HepG2 (cell line): ENCODE measurements around the gene RITA1. TPM values are rescaled to one million over a fixed set of nuclear protein-coding genes. Genes with fewer than 3 reads are reported as not detected.

Source experiments
- ATRX ChIP-seq: sonication (generic); formaldehyde crosslinking; IDR thresholded peaks from 2 replicates; pipeline ENCODE4 v1.4.0; 2020; ENCODE audit warnings: missing genetic modification reagents, borderline replicate concordance
- NRL ChIP-seq: sonication (generic); formaldehyde crosslinking; IDR thresholded peaks from 2 replicates; pipeline ENCODE4 v1.5.0; 2020; ENCODE audit warnings: missing genetic modification reagents, mild to moderate bottlenecking, moderate library complexity, borderline replicate concordance
- PCBP2 ChIP-seq: fragments of 200-400 bp; formaldehyde crosslinking; optimal IDR thresholded peaks from 2 replicates; pipeline ENCODE3; 2018; ENCODE audit warnings: low read length, low read depth; ENCODE audit not compliant: poor library complexity, severe bottlenecking
- ZBTB3 ChIP-seq: sonication (generic); formaldehyde crosslinking; IDR thresholded peaks from 2 replicates; pipeline ENCODE4 v1.4.0; 2020; ENCODE audit warnings: low read depth, mild to moderate bottlenecking, moderate library complexity, missing genetic modification reagents, borderline replicate concordance
- ZBTB40 ChIP-seq, 2 experiments: fragments of 450-650 bp in 1 of 2; sonication (generic) in 1 of 2; formaldehyde crosslinking in 1 of 2; IDR thresholded peaks; 2 replicates each; pipeline versions ENCODE4 v1.6.1 to v1.8.0; 2016 to 2022; ENCODE audit warnings: antibody characterized with exemption in 1 of 2, mild to moderate bottlenecking in 1 of 2, missing genetic modification reagents in 1 of 2
- ZNF362 ChIP-seq: sonication (generic); formaldehyde crosslinking; IDR thresholded peaks from 2 replicates; pipeline ENCODE4 v1.4.0; 2020; ENCODE audit warnings: missing genetic modification reagents, mild to moderate bottlenecking, borderline replicate concordance
- polyA plus RNA-seq, 8 experiments: library from polyadenylated mRNA; depleted of rRNA in 3 of 8; stranded (reverse) in 7 of 8; unstranded in 1 of 8; fragments of >200 nt; fragmentation: Illumina TruSeq in 4 of 8; extraction: Trizol in 4 of 8; gene quantifications; 2 replicates each; pipeline versions ENCODE4 v1.2.1 to v1.2.3, GENCODE V29; 2011 to 2016; ENCODE audit warnings: low read depth in 4 of 8, missing spikeins in 1 of 8, mixed read lengths in 1 of 8; ENCODE audit not compliant: insufficient read depth in 1 of 8
- total RNA-seq, 5 experiments: library from RNA; depleted of rRNA; stranded (reverse); fragments of >200 nt; fragmentation: Illumina TruSeq; extraction: Trizol; gene quantifications; 2 replicates each; pipeline ENCODE4 v1.2.3, GENCODE V29; 2016; ENCODE audit warnings: low read depth in 1 of 5
- TF ChIP-seq, protein P1 (sequence below): sonication (generic); formaldehyde crosslinking; IDR thresholded peaks from 2 replicates; pipeline ENCODE4 v1.4.0; 2020; ENCODE audit warnings: missing genetic modification reagents
- TF ChIP-seq, protein P2 (sequence below): sonication (generic); formaldehyde crosslinking; IDR thresholded peaks from 2 replicates; pipeline ENCODE4 v1.4.0; 2020; ENCODE audit warnings: low read depth, mild to moderate bottlenecking, missing genetic modification reagents

Gene RITA1
- total and polyA plus RNA-seq, 2 of the 13 experiments (the other 11 are each of a cell fraction or from before 2014, with no cell fraction given) = 12.4 to 28.9 TPM

DNA sequence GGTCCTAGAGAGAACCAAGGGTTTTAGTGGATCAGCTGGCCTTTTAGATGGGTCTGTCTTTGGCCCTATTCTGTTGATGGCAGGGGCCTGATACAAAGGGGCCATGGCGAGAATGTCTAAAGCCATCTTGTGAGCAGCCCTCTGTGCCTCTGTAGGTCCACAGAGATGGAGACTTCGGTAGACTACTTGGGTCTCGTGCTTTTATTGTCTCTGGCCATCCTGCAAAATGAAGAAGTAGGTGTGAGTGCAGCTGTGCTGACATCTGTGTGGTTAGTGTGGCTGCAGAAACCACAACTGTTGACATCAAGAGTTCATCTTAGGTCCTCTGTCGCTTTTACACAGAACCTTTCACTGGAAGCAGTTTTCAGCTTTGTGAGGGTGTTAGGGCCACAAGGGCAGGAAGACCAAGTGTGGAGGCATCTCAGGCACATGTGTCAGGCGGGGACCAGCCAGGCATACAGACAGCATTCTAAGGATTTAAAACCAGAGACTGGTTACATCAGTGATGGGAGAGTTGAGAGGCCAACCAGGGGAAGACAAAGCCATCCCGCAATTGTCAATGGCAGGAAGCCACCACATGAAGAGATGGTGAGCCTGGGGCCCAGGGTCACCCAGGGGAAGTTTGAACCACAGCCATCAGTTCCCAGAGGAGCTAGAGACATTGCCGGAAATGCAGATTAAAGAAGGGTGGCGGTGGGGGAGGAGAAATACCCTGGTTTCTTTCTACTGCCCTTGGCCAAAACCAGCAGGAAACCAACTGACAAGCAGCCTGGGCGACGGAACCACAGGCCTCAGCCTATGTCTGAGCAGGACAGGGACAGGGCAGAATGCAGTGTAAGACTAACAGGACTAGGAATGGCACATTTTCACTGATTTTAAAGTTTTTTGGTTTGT is 22.8 kb downstream of the RITA1 start (continued):
- no peak for TF ChIP-seq ZBTB40 (IDR thresholded peaks at IDR 0.05)
- TF ChIP-seq ZBTB40 (CRISPR knock-in tag; IDR thresholded peaks at IDR 0.05) = no peak
- TF ChIP-seq PCBP2 = no peak
- TF ChIP-seq ATRX = no peak
- no peak for TF ChIP-seq NRL
- no peak for TF ChIP-seq ZBTB3 (CRISPR knock-in tag)
- TF ChIP-seq, protein P1, sequence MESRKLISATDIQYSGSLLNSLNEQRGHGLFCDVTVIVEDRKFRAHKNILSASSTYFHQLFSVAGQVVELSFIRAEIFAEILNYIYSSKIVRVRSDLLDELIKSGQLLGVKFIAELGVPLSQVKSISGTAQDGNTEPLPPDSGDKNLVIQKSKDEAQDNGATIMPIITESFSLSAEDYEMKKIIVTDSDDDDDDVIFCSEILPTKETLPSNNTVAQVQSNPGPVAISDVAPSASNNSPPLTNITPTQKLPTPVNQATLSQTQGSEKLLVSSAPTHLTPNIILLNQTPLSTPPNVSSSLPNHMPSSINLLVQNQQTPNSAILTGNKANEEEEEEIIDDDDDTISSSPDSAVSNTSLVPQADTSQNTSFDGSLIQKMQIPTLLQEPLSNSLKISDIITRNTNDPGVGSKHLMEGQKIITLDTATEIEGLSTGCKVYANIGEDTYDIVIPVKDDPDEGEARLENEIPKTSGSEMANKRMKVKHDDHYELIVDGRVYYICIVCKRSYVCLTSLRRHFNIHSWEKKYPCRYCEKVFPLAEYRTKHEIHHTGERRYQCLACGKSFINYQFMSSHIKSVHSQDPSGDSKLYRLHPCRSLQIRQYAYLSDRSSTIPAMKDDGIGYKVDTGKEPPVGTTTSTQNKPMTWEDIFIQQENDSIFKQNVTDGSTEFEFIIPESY (CRISPR knock-in tag) = 0 out of 2 replicates have a peak, but pooled peaks have one; percentile 8
- TF ChIP-seq ZNF362 = no peak
- TF ChIP-seq, protein P2, sequence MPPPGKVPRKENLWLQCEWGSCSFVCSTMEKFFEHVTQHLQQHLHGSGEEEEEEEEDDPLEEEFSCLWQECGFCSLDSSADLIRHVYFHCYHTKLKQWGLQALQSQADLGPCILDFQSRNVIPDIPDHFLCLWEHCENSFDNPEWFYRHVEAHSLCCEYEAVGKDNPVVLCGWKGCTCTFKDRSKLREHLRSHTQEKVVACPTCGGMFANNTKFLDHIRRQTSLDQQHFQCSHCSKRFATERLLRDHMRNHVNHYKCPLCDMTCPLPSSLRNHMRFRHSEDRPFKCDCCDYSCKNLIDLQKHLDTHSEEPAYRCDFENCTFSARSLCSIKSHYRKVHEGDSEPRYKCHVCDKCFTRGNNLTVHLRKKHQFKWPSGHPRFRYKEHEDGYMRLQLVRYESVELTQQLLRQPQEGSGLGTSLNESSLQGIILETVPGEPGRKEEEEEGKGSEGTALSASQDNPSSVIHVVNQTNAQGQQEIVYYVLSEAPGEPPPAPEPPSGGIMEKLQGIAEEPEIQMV (CRISPR knock-in tag) = no peak
